GM21390 (cell line): ENCODE results near the gene BCL6B.
"Not testable (repeated sequence)": the region's sequence is repeated elsewhere in the genome, so short reads cannot be mapped to it uniquely, and the experiment has no call there.

ENCODE experiments used
- ATAC-seq: cut with Tn5 transposase; IDR thresholded peaks from one replicate; pipeline ENCODE4 v1.9.1; 2021; ENCODE audit not compliant: unreplicated experiment

Gene BCL6B

GRCh38 chr17:7050583-7050982 is 27.7 kb downstream of the BCL6B start:
- not testable (repeated sequence) for ATAC-seq

DNA sequence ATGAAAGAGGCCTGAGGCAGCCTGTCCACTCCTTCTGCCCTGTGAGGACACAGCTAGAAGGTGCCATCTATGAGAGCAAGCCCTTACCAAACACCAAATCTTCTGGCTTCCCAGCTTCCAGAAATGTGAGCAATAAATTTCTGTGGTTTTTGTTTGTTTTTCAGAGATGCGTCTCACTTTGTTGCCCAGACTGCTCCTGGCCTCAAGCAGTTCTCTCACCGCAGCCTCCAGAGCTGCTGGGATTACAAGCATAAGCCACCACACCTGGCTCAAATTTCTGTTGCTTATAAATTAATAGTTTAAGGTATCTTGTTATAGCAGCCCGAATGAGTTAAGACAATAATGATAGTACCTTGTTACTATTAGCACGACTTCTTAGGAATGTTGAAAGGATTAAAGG is 33.5 kb downstream of the BCL6B start:
- ATAC-seq: no peak

DNA sequence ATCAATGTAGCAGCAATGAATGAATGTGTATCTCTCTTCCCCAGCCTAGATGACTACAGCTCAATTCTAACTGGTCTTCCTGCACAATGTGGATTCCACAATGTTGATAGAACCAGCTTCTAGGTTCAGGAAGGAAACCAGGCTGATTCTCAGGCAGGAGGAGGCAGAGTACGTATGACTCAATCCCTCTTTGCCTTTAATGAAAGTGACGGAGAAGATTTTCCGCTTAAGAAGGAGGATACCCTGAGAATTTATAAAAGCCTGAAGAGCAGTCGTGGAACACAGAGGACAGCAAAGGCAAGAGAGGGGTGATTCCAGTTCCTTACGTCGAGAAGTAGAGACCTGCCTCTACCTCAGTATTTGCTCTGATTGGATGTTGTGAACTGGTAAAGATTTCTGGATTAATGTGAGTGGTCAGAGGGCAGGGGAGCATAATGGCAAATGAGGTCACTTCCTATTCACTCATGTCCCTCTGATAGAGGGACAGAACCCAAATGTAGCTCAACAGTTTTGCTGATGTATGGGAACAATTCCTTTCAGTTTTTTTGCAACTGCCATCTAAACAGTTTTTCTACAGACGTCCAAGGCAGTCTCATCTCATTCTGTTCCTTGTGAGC is 36.1 kb downstream of the BCL6B start:
- ATAC-seq: no peak

- no peak for ATAC-seq
Measured at GRCh38 chr17:7060165-7060891, 37.5 kb downstream of the BCL6B start.

- ATAC-seq: no peak
Measured at GRCh38 chr17:7063518-7064094, 40.8 kb downstream of the BCL6B start.

GRCh38 chr17:7064261-7064660 is 41.4 kb downstream of the BCL6B start:
- no peak for ATAC-seq

GRCh38 chr17:7067198-7067597 is 44.3 kb downstream of the BCL6B start:
- no peak for ATAC-seq

DNA sequence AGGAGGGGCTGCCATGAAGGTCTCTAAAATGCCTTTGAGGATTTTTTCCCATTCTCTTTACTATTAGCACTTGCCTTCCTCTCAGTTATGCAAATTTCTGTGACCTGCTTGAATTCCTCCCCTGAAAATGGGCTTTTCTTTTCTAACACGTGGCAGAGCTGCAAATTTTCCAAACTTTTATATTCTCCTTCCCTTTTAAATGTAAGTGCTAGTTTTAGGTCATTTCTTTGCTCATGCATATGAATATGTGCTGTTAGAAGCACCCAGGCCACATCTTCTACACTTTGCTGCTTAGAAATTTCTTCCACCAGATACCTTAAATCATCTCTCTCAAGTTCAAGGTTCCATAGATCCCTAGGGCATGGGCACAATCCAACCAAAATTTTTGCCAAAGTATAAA is 45.4 kb downstream of the BCL6B start:
- ATAC-seq: no peak

DNA sequence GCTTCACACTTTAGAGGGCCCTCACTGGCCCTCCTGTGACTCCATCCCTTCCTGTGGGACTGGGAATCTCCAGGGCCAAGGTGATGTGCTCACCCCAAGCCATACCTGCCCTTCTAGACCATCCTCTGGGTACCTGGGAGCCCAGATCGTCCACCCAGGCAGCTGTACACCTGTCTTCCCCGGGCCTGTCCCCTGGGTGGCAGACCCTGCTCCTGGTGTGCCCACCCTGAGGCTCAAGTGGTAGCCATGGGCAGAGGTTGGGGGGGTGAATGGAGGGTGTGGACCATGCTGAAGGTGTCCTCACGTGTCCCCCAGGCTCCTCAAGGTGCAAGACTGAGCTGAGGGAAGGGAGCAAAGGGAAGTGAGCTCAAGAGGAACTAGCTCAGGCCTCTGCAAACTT is 47.9 kb downstream of the BCL6B start:
- ATAC-seq: no peak

- ATAC-seq: no peak
Measured at GRCh38 chr17:7072406-7072805, 49.6 kb downstream of the BCL6B start.

GRCh38 chr17:7074931-7075330 is 52.1 kb downstream of the BCL6B start:
- ATAC-seq: no peak

DNA sequence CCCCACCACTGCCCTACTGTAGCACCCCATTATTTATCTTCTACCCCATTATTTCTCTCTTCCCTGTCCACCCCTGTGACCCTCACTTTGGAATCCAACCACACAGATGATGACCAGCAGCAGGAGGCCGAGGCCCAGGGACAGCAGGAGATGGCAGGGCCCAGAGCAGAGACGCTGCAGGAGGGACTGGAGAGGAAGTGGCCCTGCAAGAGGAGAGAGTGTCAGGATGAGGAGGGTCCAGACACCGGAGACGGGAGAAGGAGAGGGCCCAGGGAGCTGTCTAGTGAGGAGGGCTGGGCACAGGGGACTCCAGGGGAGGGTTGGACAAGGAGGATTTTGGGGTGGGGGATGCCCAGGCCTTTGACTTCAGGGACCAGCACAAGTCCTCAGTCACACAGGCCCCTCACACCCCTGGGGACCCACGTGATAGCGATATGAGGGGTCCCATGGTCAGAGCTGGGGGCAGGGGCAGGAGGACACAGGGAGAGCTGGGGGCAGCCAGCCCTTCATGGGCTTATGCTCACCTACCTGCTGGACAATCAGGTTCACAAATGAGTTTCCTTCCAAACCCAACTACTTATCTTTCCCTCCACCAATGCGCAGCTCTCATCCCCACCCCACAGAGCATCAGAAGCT is 55.2 kb downstream of the BCL6B start:
- ATAC-seq: no peak

GRCh38 chr17:7078711-7079110 is 55.9 kb downstream of the BCL6B start:
- ATAC-seq: no peak
